GM18519 (cell line): ENCODE data around the gene AGAP1.

ENCODE experiments used
- ATAC-seq: cut with Tn5 transposase; IDR thresholded peaks from one replicate; pipeline ENCODE4 v1.9.1; 2021; ENCODE audit warnings: mild to moderate bottlenecking, moderate library complexity; ENCODE audit not compliant: unreplicated experiment, low FRiP score

Gene AGAP1

DNA sequence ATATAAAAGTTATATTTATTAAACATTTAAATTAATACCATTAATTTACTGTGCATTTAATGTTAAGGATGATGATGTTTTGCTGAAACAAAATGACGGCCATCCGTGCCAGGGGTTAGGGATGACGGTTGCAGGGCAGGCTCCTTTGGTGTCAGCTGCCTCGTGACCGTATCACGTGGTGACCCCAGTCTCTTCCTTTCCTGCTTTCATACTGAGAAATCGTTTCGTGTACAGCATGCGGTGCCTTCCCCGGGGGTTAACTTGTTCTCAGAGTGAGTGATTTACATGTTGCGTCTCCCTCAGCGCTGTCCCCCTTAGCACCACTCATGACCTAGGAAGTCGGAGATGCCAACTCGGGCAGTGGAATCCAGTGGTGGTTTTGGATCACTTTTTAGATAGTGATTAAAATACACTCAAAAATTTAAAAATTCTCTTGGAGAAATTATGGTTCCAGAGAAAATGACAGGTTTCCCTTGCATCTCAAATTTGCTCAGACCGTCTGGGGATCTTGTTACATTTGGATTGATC, 383.5 kb downstream of the AGAP1 start:
- ATAC-seq: no peak

DNA sequence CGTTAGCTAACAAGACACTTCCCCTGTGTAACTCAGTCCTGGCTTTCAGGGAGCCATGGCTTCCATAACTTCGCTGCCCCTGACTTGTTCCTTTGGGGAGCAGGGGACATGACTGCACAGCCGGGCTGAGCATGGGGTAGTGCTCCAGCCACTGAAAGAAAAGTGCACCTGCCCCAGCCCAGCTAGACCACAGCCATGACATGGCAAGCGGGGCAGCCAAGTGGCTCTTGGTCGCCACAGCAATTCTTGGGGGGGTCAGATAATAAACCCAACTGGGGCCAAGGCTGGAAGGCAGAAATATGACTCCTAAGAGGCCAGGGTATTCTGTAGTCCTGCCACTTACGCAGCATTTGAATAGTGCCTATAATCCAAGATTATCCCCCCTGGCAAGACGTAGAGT, 385.3 kb downstream of the AGAP1 start:
- ATAC-seq: no peak

DNA sequence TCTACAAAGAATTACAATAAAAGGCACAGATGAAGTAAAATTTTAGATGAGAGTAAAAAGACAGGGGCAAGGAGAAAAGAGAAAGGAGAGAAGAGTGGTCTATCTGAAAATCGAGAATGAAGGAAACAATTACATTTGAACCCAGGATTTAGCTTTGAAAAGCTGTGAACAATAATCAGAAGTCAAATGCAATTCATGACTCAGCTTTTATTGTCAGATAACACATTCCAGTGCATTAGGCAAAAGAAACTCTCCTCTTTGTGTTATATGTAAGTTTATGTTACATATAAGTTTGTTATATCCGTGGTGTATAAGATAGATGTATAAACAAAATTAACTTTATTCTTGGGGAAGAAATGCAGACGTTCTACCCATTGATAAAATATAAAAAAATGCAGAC, 389.8 kb downstream of the AGAP1 start:
- ATAC-seq: no peak

DNA sequence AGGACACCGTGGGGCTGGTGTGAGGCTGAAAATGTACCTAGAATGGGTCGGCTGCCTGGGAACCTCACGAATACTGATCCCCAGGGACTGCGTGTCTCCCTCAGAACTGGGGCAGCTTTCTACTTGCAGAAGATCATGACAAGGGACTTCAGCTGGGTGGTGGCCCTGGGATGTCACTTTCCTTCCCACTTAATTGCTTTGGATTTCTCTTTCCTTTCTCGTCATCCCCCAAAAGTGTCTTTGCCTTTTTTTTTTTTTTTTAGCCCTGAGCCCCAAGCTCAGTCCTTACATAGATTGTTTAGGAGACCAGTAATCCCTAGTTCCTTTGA, 395.4 kb downstream of the AGAP1 start:
- no peak for ATAC-seq

DNA sequence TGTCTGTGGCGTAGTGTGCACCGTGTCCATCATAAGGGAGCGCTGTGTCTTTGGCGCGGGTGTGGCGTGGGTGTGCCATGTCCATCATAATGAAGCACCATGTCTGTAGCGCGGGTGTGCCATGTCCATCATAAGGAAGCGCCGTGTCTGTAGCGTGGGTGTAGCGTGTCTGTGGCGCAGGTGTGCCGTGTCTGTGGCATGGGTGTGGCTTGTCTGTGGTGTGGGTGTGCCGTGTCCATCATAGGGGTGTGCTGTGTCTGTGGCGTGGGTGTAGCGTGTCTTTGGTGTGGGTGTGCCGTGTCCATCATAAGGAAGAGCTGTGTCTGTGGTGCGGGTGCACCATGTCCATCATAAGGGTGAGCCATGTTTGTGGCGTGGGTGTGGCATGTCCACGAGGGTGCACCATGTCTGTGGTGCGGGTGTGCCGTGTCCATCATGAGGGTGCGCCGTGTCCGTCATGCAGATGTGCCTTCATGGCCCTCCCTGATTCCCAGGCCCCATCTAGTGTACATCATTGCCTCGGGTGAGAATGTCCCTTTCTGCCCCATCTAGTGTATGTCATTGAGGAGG, 399.4 kb downstream of the AGAP1 start:
- no peak for ATAC-seq

DNA sequence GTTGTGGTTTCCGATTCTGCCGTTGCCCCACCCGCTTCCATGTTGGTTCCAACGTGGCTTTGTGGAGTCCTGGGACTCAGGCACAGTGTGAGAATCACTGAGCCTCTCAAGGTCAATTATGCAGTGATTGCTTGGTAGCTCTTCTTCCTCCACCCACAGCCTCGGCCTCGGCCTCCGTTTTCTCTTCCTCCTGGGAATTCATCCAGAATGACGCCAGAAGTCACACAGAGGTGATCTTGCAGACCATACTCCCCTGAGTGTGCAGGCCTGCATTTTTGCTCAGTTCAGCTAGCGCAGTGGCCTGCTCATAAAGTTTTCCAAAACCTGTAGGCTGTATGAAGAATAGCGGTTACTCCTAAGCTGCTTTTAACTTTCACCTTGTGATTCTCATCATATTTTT, 401.0 kb downstream of the AGAP1 start:
- no peak for ATAC-seq

DNA sequence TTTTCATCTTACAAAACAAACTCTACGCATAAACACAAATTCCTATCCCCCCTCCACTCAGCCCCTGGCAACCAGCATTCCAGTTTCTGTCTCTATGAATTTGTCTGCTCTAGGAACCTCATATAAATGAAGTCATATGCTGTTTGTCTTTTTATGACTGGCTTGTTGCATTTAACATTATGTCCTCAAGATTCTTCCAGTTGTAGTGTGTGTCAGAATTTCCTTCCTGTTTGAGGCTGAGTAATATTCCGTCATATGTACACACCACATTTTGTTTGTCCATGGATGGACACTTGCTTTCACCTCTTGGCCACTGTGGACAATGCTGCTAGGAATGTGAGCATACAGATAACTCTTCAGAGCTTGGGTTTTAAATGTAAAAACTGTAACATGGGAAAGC, 402.2 kb downstream of the AGAP1 start:
- no peak for ATAC-seq

DNA sequence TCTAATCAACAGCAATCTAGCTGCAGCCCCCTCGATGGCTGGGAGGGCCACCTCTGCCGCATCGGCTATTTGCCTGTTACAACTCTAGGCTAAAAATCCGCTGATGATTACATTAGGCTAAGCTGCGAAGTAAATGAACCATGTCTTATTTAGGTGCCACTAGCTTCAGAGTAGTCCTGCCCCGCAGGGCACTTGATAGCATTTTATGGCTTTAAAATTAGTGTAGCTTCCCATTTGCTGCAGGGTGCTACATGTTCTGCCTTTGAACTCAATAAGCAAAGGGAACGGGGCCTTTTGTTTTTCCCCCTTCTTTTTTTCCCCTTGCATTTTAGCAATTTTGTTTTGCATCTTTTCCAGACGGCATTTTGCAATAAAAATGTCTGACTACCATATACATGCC, 404.1 kb downstream of the AGAP1 start:
- no peak for ATAC-seq

DNA sequence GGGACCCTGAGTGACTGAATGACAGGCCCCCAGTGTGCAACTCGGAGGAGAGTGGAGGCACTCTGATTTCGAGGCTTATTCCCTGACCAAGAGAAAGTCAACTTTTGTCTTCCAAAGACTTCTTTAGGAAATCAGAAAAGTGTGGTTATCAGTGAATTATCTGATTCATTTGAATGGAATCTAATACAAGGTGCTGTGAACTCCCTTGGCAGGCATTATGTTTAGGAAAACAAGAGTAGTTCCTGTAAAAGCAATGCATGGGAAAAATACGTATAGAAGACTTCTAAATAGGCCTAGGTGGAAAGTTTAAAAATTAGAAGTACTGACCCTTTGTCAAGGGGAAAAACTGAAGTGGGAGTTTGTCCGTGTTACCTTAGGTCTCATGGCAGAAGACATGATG, 404.9 kb downstream of the AGAP1 start:
- ATAC-seq: no peak

DNA sequence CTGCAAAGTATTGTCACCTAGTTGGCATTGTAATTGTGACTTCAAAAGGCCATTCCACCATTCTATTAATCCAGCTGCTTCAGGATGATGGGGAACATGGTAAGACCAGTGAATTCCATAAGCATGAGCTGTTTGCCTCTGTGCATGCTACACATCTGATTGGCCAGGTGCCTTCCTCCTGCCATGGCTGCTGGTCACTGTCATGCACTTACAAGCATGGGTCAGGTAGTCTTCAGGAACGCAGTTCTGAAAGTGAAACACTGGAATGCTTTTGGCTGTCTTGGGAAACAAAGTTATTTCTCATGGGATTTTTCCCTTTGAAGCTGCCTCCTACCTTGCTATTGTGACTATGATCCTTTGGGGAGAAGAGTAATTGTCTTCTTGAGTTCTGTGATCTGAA, 406.8 kb downstream of the AGAP1 start:
- no peak for ATAC-seq

DNA sequence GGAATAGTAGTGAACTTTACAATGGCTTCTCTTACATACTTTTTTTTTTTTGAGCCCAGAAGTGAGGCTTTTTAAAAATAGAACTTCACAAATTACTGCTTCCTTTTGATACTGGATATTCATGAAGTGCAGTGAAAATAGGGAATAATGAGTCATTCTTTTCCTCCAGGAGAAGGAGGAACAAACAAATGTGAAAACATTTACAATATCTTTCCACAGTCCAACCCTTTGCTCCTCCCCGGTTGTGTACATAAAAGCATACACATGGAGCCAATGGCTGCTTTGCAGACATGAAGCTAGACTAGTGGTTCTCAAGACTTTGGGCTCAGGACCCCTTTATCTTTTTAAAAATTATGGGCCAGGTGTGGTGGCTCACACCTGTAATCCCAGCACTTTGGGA, 407.4 kb downstream of the AGAP1 start:
- no peak for ATAC-seq

DNA sequence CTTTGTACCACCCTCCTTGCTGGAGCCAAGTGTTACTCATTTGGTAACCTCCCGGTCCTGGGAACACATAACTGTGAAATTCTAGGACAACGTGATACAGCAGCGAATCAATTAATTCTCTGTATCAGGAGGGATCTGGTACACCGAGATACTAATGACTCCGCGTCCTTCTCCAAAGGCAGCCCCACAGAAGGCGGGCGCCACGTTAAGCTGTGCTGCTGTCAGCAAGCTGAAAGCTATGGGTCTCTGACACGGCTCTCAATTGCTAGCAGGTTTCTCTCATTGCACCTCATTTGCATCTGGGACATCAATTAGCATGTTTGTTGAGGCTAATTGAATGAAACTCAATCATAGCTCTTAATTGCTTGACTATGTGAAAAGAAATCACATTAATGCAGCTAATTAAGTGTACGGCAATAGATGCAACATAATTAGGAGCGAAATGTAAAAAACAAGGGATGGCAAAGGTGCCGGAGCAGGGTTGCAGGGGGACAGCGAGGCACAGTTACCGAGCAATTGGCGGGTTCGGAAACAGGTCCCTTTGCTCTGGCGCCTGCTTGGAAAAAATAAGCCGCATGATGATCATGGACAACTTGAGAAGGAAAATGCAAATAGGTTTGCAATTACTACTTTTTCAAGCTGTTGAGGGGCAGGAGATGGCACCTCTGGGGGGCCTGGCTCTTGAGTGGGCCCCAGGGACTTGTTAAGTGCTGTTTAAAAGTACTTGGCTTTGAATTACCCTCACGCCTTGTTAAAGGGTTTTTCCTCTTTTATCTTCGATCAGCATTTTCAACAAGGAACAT, 410.1 kb downstream of the AGAP1 start:
- ATAC-seq: no peak

DNA sequence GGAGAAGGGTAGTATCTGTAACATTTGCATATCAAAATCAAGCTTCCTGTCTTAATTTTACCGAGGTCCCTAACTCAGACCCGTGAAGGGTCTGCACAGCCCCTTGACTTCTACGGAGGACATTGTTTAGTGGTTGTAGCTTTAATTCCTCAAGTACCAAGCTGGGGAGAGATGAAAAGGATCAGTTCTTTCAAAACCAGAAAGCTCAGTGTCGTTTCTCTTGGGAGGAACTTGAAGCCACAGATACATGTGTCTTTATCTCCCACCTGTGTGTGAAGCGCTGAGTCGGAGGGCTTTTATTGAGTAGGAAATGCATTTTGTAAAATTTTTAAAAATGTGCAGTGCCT, 410.7 kb downstream of the AGAP1 start:
- no peak for ATAC-seq

DNA sequence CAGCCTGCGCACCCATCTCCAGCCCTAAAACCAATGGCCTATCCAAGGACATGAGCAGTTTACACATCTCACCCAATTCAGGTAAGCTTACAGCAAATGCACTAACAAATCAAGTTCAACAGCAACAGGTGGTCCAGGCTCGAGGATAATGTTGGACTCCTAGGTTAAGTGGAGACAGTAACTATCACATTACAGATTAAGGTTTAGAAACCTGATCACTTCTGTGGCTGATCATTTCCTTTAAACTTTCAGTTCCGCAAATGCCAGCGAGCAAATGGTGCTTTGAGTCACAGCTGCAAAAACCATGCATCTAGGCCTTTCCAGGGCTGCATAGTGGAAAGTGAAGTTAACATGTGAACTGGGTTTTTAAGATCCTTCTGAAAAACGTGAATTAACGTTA, 415.0 kb downstream of the AGAP1 start:
- ATAC-seq: no peak

DNA sequence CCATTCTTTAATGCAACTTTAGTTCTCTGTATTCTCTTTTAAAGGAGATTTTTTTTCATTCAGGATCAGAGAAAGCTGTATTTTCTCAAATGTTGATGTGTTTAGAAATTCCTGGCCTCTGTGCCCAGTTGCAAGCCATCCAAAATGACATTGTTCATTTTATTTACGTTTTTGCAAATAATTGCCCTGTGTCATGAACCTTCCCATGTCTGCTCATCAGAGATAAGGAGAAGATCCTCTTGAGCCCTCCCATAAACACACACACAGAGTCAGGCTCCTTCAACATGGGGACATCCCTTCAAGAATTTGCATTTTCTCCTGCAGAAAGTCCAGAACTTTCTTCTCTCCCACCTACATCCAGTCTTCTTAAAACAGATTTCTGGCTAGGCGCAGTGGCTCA, 415.5 kb downstream of the AGAP1 start:
- no peak for ATAC-seq

DNA sequence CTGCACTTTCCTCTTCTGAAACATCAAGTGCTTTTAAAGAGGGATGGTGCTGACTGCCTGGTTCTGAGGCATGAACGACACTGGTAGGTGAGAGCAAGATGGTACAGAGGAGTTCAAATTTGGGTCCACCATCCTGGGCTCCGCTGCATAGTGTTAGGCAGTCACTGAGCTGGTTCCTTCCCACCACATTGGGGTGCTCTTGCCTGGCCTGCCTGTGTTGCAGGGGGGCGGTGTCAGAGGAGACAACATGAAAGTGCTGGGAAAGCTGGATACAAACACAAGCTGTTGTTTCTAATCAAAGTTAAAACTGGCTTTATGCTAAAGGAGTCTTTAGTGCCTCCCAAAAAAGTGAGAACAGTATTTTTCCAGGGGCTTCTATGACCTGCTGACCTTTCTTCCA, 416.2 kb downstream of the AGAP1 start:
- ATAC-seq: no peak

DNA sequence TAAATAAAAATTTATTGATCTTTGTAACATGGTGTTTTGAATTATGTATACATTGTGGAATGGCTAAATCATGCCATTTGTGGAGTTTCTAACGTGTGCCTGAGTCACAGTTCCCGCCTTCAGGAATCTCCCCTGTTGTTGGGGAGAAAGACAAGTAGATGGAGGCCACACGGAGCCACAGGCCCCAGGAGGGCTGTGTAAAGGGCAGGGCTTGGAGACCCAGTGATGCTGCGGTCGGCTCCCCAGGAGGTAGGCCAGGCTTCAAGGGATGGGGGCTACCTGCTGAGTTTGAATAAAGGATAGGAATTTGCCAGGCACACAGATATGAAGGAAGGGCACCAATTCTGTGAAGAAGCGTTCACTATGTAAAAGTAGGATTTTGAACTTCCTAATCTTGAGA, 417.3 kb downstream of the AGAP1 start:
- ATAC-seq: no peak

DNA sequence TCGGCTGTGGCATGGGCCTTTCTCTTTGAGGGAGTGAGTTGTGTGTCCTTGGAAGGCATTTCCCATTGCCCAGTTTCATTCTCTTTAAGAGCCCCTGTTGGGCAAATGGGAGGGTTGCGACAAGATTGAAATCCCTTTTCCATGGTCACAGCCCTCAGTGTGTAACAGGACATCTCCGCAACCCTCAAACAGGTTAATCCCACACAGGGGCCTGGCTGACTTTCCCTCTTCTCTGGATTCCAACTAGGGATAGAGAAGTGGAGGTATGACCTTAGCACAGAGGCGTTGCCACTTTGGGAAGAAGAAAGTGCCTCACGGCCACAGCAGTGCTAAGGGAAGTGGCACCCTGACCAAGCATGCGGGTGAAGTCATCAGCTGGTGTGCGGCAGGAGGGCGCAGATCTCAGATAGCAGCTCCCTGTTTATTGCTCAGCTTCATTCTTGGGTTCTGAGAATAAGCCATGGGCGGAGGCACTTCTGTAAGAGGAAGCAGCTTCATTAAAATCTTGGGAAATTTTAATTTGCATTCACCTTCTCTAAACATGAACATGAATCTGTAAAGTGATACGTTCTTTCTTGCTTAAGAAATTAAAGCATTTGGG, 417.9 kb downstream of the AGAP1 start:
- ATAC-seq: no peak

DNA sequence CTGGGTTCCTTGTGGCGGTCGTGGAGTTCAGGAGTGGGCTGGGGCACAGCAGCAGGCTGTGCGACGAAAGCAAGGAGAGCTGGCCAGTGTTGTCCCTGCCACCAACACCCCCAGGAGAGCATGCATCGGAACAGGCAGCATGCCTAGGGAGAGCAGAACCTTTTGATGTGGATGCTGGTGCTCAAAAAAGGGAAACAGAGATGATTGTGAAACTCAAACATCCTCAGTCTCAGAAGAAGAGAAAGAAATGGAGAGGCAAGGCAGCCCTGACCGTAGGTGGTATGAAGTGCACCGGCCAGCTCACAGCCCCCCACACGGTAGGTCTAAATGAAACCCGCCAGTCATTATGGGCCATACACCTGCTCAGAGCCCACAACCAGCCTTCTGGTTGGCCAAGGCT, 420.9 kb downstream of the AGAP1 start:
- no peak for ATAC-seq

DNA sequence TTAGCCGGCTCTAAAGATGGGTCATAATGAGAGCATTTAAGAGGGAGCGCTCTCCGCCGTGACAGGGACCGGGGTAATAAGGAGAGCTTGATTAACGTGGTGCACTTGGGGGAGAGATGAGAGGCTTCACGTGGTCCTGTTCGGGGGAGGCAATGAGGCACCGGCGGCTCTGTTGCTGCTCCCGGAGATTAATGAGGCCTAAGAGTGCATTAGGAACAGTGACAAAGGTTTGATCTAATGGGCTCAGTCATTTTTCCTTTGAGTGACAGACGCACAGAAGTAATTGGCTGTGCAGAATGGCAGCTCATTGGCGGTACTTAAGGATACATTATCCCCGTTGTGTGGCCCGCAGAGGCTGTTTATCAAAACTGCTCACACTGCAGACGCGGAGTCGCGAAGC, 423.7 kb downstream of the AGAP1 start:
- ATAC-seq: no peak

DNA sequence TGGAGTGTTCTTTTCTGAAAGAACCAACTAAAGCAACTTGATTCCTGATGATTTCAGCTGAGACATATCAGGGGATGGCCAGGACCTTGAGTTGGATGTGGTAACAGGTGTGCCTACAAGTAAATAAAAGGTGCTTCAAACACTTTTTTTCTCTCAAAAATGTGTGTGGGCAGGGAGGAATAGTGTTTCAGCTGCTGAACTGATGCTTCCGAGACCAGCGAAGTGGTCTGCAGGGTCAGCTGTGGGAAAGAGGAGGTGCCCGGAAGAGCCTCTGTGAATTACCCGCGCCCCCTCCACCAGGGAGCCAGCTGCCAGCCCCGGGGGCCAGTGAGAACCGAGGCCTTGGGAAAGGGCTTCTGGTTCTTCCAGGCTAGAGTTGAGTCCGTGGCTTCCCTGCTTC, 425.0 kb downstream of the AGAP1 start:
- no peak for ATAC-seq

DNA sequence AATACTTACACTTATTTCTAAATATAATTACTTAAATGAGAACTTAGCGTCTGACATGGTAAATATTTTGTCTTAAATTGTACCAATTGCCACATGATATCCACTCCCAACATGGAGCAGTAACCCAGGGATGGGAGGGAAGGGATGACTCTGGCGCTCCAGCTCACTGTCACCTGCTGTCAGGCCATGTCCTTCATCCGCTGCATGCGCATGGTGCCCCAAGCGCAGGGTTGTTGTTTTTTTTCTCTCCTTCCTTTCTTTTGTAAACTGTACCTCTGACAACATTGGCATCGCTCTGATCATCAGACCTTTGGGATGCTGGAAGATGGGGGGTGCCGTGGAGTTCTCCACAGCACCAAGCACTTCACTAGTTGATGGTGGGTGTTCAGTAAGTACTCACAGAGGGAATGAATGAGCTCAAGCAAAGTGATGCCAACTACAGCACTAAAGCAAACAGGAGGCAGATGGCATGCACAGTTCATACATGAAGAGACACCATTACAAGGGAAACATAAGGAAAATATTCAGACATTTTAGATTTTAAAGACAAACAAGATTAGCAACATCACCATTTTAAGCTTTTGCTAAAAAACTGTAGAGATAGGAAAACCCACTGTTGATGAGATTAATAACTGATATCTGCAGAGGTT, 426.5 kb downstream of the AGAP1 start:
- no peak for ATAC-seq
